ENCODE data around the gene LRP1-AS.

The LRP1-AS gene

GRCh38 chr12:57116580-57117281, 30.7 kb downstream of the LRP1-AS start:
- DNase-seq, result no peak

DNA sequence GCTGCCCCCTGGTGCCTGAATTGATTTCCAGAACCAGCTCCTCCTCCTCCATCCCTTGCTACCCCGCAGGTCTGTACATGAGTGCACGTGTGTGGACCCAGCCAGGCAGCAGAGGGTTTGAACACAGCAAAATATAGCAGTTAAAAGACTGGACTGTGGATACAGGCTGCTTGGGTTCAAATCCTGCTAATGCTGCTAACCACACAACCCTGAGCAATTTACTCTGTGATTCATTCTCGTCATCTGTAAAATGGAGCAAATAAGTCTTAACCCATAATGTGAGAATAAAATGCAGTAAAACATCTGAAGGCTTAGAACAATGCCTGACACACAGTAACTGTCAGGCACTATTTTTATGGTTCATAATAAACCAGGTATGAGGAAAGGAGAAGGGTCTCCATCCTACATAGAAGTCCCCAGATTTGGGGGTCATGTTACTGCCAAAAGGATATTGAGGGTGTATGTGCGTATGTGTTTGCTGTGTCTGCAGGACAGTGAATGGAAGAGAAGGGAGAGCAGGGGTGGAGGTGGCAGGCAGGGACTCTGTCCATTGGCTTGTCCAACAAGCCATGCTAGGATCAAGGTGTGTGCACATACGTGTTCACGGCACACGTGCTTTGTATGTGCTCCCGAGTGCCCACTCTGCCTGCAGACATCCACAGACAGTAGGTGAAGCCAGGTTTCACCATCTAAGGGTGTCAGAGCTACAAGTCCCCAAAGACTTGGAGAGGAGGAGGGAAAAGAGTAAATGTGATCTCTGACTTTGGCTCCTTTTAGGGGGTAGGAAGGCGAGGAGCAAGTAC, 34.7 kb downstream of the LRP1-AS start:
- no peak for DNase-seq

DNA sequence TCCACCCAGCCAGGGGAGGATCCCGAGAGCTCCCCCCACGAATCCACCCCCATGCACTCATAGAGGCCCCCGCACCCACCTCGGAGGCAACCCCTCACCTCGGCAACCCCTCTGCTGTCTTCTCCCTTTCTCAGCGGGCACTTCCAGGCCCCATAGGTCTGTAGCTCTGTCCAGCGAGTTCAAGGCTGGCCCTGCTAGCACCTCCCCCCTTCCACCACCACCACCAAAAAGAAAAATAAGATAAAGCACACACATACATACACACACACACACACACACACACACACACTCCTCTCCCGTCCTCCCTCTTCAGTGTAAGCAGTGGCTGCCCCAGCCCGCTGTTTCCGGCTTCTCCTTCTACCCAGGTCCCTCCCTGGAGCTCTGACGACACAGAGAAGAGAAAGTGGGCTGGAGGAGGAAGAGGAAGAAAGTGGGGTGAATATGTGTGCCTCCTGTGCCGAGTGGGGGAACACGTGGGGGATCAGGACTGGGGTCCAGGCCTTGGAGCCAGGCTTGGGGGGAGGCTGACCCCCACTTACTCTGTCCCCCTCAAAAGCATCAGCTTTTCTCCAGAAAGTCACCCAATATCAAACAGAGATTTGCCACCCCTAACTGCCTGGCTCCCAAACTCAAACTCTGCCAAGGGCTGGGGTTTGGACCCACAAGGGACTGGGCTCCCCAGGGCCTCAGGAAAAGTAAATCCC, 36.2 kb downstream of the LRP1-AS start, which contains the start of gene STAT6:
TSS of gene STAT6 (minus strand) at position 332 of the 704 bp plus-strand sequence. CDS start 3,084 bp downstream, outside the sequence.
- peak; percentile 36 to 68 (median 50) for DNase-seq

GRCh38 chr12:57110104-57111030, 37.1 kb downstream of the LRP1-AS start:
- DNase-seq, result peak; percentile 28 to 52 (median 41)

- DNase-seq, result no peak
Measured at GRCh38 chr12:57109207-57110103, 38.0 kb downstream of the LRP1-AS start.

DNA sequence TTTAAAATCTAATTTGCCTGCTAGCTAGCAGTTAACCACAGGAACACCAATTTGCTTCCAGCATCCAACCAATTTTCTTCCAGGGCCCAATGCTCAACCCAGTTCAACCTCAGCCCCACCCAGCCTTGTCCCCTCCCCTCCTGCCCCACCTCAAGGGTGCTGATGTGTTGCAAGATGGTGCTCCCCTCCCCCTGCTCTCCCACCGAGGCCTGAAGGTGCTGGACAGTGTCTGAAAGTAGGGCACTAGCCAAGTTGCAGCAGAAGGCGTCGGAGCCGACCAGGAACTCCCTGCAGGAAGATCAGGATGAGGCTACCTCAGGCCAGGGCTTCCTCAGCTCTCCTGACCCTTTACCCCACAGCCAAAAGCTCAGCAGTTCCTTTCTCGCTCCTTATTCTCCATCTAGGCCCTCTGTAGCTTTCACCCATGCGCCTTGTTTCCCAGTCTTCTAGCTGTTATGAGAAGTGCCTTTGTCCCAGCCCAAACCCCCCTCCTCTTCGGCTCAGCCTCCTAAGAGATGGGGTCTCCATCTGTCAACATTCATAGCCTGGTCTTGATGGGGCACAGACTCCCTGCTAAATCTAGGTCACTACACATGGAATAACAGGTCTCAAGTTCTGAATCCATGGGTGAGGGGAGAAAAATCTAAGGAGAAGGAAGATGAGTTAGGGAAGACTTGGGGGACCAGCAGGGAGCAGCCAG, 39.8 kb downstream of the LRP1-AS start:
- no peak for DNase-seq

DNA sequence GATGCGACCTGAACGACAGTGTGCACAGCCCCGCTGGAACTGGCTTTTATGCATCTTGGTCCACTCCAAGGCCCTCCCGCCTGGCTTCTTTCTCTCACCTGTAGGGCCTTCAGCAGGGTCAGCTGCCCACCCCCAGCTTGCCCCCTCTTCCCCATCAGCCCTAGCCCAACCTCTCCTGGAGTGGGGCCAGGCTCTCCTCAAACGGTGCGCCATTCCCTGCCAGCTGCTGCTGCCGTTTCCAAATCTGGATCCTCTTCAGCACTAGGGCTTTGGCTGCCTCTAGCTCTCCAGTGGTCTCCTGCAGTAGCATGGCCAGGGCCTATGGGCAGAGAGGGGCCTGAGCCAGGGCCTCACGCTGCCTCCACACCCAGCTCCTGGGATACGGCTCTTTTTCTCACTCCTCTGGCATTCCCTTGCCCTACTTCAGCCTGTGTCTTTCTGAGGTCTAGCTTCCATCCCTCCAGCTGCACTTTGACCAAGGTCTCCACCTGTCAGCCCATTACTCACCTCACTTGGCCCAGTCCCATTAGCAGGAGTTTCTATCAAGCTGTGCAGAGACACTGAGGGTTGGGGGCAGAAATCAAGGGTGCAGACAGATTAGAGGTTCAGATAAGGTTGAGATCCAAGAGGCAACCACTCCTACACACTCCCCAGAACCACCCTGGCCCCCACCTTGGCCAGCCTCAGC, 41.3 kb downstream of the LRP1-AS start:
- DNase-seq, result no peak

DNA sequence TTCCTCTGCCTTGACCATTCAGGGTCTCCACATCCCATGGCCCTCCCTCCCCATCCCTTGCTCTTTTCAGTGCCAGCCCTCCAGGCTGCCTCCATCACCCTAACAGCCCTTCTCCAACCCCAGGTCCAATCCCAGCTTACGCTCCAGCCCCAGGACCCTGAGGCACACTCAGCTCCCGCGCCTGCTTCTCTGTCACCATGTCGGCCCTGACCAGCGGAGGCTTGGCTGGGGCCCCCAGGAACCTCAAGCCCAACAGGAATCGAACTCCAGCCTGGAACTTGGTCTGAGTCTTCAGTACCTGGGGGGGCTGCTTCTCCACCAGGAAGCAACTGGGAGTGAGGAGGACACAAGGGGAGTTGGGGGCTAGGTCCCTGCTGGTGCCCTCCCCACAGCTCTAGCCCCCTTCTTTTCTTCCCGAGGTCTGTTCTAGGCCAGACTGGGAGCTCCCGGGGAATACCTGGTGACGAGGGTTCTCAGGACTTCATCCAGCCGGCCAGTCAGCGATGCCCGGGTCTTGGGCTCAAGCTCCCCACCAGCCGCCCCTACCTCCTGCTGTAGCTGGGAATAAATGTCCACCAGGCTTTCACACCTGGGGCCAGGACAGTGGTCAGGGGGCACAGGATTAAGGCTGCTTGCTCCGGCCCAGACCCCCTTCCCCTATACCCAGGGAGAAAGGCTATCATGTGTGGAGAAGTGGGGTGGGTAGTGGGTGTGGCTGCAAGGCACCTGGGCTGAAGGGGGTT, 42.2 kb downstream of the LRP1-AS start:
- no peak for DNase-seq

DNA sequence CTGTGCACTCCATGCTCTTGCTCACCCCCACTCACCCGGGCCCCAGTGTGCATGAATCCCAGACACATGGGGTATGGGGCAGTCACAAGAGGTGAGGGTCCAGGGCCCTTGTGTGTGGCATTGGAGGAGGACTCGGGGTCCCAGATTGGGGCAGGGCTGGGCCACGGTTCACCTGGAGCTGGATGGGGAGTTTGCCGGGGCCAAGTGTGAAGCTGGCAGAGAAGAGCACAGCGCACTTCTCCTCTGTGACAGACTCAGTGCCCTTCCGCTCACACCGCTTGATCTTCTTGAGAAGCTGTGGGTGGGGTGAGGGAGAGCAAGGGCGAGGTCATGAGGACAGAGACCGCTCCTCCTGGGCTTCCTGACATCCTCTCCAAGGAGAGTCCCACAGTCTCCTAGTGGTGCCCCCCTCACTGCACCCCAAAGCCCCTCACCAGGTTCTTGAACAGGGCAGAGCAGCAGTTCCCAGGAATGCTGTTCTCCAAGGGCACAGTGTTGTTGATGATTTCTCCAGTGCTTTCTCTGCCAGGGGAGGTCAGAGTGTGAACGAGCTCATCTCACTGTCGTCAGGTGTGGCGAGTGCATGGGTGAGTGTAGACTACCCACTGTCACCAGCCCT, 43.0 kb downstream of the LRP1-AS start:
- no peak for DNase-seq

DNA sequence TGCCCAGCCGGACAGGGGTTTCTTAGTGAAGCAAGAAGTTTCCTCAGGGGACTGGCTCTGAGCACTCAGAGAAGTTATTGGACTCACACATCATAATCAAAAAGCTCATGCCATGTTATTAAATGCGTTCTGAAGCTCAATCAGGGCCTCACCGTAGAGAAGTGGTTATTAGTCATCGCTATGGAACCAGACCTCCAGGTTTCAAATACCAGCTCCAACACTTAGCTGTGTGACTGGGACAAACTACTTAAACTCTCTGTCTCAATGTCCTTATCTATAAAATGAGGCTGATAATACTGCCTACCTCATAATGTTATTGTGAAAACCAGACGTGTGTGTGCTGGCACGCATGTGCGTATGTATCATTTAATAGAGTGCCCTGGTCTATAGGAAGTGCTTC, 43.6 kb downstream of the LRP1-AS start:
- no peak for DNase-seq

GRCh38 chr12:57101892-57102695, 45.3 kb downstream of the LRP1-AS start:
- DNase-seq, result no peak

- no peak for DNase-seq
Measured at GRCh38 chr12:57099766-57100165, 47.7 kb downstream of the LRP1-AS start.

- DNase-seq, result no peak
Measured at GRCh38 chr12:57099047-57099714, 48.2 kb downstream of the LRP1-AS start.

DNA sequence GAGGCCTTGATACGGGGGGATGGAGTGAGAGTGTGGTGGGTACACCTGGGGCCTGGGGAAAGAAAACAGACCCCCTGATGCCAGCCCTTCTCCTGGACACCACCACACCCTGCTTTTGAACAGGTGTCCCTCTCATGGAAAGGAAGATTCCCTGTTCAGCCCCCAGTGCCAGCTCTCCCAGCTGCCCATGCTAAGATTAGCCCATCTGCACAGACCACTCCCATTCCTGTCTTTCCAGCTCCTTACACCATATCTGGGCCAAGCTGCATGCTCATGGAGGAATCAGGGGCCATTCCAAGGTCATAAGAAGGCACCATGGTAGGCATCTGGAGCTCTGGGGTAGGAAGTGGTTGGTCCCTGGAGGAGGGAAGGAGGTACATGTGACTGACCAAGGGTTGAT, 48.9 kb downstream of the LRP1-AS start:
- DNase-seq, result no peak

GRCh38 chr12:57097554-57097835, 49.9 kb downstream of the LRP1-AS start:
- DNase-seq, result no peak

- DNase-seq, result no peak
Measured at GRCh38 chr12:57096748-57097553, 50.5 kb downstream of the LRP1-AS start.

DNA sequence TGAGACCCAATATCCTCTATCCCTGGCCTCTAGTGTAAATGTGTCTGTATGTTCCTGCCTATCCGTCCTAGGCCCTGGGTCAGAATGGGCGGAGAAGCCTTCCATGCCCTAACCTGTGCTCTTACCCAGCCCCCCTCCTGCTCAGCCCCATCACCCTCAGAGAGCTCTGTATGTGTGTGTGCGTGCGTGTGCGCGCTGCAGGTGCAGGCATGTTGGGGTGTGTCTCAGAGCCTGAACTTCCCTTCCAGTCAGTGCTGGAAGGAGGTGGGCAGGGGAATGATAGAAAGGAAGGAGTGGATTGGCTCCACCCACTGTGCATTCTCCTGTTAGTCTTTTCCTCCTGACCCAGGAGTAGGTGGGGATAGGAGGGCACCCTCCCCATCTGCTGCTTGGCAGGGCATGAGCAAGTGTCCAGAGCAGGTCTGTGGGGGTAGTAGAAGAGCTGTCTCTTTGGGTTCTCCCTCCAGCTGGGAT, 51.3 kb downstream of the LRP1-AS start:
- no peak for DNase-seq
